ENCODE results near the gene NRP1. TPM values are rescaled to one million over a fixed set of nuclear protein-coding genes. Genes with fewer than 3 reads are reported as not detected.

The NRP1 gene
- polyA plus RNA-seq, 3 donors: 1.1 to 1.7 (median 1.3) TPM

DNA sequence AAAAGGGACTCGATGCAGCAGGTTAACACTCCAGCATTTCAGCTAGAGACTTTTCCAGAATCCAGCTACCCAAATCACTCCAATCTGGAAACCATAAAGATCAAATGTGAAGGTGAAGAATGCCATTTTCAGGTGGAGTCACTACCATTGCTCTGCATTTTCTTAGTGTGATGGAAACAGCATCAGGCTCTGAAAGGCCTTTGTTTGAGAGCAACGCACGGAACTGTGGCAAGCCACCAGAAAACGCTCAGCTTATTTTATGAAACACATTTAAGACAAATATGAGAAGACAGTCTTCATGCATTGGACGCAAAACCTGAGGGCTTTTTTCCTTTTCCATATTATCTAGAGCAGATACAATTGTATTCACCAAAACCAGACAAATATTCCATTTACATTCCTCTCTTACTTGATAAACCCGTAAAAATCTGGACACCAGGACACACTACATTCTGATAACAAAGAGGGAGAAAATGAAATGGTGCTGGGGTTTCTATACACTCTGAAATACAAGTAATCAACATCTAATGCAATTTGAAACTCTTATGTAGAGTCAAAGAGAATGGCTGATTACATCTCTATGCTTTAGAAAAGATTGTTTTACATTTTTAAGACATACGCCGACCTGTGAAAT, 99.1 kb downstream of the NRP1 start:
- WGBS (ENCODE audit: insufficient coverage): 95% methylated on average over 4 of the region's 8 CpGs
- no peaks in the 10 kb centered on the region for H3K9me3 ChIP-seq (replicated peaks in 1 of 2; ENCODE audit: control insufficient read depth in 1 of 2, insufficient read depth in 1 of 2, low read length in 2 of 2)
- H3K36me3 Mint-ChIP-seq: no peaks in the 10 kb centered on the region
- H4K20me1 ChIP-seq (ENCODE audit: insufficient read depth, low read length): no peaks in the 10 kb centered on the region
- H3K4me1 Mint-ChIP-seq: no peaks in the 10 kb centered on the region
- TF ChIP-seq, protein P1, sequence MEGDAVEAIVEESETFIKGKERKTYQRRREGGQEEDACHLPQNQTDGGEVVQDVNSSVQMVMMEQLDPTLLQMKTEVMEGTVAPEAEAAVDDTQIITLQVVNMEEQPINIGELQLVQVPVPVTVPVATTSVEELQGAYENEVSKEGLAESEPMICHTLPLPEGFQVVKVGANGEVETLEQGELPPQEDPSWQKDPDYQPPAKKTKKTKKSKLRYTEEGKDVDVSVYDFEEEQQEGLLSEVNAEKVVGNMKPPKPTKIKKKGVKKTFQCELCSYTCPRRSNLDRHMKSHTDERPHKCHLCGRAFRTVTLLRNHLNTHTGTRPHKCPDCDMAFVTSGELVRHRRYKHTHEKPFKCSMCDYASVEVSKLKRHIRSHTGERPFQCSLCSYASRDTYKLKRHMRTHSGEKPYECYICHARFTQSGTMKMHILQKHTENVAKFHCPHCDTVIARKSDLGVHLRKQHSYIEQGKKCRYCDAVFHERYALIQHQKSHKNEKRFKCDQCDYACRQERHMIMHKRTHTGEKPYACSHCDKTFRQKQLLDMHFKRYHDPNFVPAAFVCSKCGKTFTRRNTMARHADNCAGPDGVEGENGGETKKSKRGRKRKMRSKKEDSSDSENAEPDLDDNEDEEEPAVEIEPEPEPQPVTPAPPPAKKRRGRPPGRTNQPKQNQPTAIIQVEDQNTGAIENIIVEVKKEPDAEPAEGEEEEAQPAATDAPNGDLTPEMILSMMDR (IDR thresholded peaks at IDR 0.05): no peak
- H3K36me3 ChIP-seq (replicated peaks in 1 of 2; ENCODE audit: control insufficient read depth in 1 of 2, insufficient read depth in 2 of 2, low read length in 2 of 2): no peaks in the 10 kb centered on the region
- peaks cover 2 to 4% (median 2%) of the 10 kb centered on the region in 3 donors for H3K27me3 Mint-ChIP-seq (ENCODE audit: low read depth in 3 of 3)
- peaks cover 0 to 2% (median 0%) of the 10 kb centered on the region in 7 donors for H3K9me3 Mint-ChIP-seq
- no peak overlapping the region for H3K27ac ChIP-seq (ENCODE audit: low read depth in 1 of 2, low read length in 2 of 2)
- H3K4me3 Mint-ChIP-seq: no peak overlapping the region
- H3K27me3 ChIP-seq (ENCODE audit: control insufficient read depth in 2 of 2, insufficient read depth in 2 of 2, low read length in 2 of 2): no peaks in the 10 kb centered on the region
- no peak overlapping the region for H2AFZ ChIP-seq (ENCODE audit: insufficient read depth, low read depth, low read length, poor library complexity, severe bottlenecking)
- DNase-seq: no peak
- H3K4me1 ChIP-seq (ENCODE audit: control insufficient read depth in 1 of 2, insufficient read depth in 2 of 2, low read length in 2 of 2): no peaks in the 10 kb centered on the region
- H3K4me3 ChIP-seq (replicated peaks in 1 of 3; ENCODE audit: low read depth in 2 of 3, low read length in 3 of 3): no peak overlapping the region
- no peak overlapping the region for H3K27ac Mint-ChIP-seq
- no peak overlapping the region for H3K9ac ChIP-seq (ENCODE audit: insufficient read depth, low read length, poor library complexity, severe bottlenecking)
- intact Hi-C loops (cut with micrococcal nuclease): no loop called here
- no peak overlapping the region for H3K4me2 ChIP-seq (replicated peaks; ENCODE audit: extremely low read depth, low read length, poor library complexity, severe bottlenecking)
- no peaks in the 10 kb centered on the region for H3K79me2 ChIP-seq (ENCODE audit: insufficient read depth, low read length)

DNA sequence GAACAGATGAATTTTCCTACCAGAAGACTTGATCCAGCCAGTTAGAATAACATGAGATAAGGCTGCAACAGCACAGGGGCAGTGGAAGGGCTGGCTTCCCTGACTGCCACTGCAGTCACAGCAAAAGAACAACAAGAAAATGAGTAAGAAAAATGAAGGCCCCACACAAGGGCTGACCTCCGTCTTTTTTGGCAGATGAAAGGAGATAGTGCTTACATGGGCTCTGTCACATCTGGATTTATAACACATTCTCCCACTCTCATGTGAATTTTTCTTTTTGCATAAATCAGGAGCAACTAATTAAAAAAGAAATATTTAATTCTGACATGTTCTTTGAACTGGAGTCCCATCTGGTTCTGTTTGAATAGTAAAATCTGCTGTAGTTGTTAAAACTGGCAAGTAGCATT, 99.6 kb downstream of the NRP1 start:
- Histone ChIP-seq H4K20me1 (ENCODE audit: insufficient read depth, low read length) (no peaks in the 10 kb centered on the region), H3K9me3 (replicated peaks in 1 of 2; ENCODE audit: control insufficient read depth in 1 of 2, insufficient read depth in 1 of 2, low read length in 2 of 2) (no peaks in the 10 kb centered on the region), H2AFZ (ENCODE audit: insufficient read depth, low read depth, low read length, poor library complexity, severe bottlenecking) (no peak overlapping the region), H3K27me3 (ENCODE audit: control insufficient read depth in 2 of 2, insufficient read depth in 2 of 2, low read length in 2 of 2) (no peaks in the 10 kb centered on the region), H3K9ac (ENCODE audit: insufficient read depth, low read length, poor library complexity, severe bottlenecking) (no peak overlapping the region), H3K36me3 (replicated peaks in 1 of 2; ENCODE audit: control insufficient read depth in 1 of 2, insufficient read depth in 2 of 2, low read length in 2 of 2) (no peaks in the 10 kb centered on the region), H3K4me2 (replicated peaks; ENCODE audit: extremely low read depth, low read length, poor library complexity, severe bottlenecking) (no peak overlapping the region), H3K27ac (ENCODE audit: low read depth in 1 of 2, low read length in 2 of 2) (no peak overlapping the region), H3K79me2 (ENCODE audit: insufficient read depth, low read length) (no peaks in the 10 kb centered on the region), H3K4me3 (replicated peaks in 1 of 3; ENCODE audit: low read depth in 2 of 3, low read length in 3 of 3) (no peak overlapping the region), H3K4me1 (ENCODE audit: control insufficient read depth in 1 of 2, insufficient read depth in 2 of 2, low read length in 2 of 2) (no peaks in the 10 kb centered on the region)
- no peak overlapping the region for H3K27ac Mint-ChIP-seq
- peaks cover 0 to 2% (median 0%) of the 10 kb centered on the region in 7 donors for H3K9me3 Mint-ChIP-seq
- TF ChIP-seq, protein P1 (IDR thresholded peaks at IDR 0.05): no peak
- DNase-seq: no peak
- no peaks in the 10 kb centered on the region for H3K36me3 Mint-ChIP-seq
- no peaks in the 10 kb centered on the region for H3K4me1 Mint-ChIP-seq
- WGBS (ENCODE audit: insufficient coverage): no CpG with 5 or more reads among the region's 1 CpG
- intact Hi-C loops (cut with micrococcal nuclease): no loop called here
- H3K4me3 Mint-ChIP-seq: no peak overlapping the region
- H3K27me3 Mint-ChIP-seq (ENCODE audit: low read depth in 3 of 3): peaks cover 2 to 4% (median 2%) of the 10 kb centered on the region in 3 donors
